GM12872 (cell line): ENCODE results near the gene GTPBP10.
A peak's percentile ranks its signal among the peaks of the same experiment; 100 is the strongest.

ENCODE experiments used
- CTCF ChIP-seq: IDR thresholded peaks from 3 replicates; pipeline ENCODE4 v1.5.1; 2011; ENCODE audit warnings: low read depth, mild to moderate bottlenecking, low read length, moderate library complexity; ENCODE audit not compliant: insufficient read depth

The GTPBP10 gene

DNA sequence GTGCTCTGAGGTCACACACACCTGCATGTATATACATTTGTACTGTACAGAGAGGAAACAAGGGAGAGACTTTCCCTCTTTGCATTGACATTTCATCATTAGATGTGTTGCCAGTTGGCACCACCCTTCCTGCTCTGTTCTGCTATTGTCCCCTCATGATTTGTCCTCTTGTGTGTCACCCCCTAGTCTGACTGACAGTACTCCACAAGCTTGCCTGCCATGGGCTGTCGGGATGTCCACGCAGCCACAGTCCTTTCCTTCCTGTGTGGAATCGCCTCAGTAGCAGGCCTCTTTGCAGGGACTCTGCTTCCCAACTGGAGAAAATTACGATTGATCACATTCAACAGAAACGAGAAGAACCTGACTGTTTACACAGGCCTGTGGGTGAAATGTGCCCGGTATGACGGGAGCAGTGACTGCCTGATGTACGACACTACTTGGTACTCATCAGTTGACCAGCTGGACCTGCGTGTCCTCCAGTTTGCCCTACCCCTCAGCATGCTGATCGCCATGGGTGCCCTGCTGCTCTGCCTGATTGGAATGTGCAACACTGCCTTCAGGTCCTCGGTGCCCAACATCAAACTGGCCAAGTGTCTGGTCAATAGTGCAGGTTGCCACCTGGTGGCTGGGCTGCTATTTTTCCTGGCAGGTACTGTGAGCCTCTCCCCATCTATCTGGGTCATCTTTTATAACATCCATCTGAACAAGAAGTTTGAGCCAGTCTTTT, 66.1 kb downstream of the GTPBP10 start:
- peak; percentile 51 for TF ChIP-seq CTCF

DNA sequence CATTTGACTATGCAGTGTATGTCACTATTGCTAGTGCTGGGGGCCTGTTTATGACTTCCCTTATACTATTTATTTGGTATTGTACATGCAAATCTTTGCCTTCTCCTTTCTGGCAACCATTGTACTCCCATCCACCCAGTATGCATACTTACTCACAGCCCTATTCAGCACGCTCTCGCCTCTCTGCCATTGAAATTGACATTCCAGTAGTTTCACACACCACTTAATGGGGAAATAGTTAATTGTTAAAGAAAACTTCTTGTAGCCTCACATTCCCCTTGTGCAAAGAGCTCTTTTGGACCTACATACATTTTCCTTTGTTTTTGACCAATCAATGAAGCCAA, 66.6 kb downstream of the GTPBP10 start:
- TF ChIP-seq CTCF = no peak

- no peak for TF ChIP-seq CTCF
Measured at GRCh38 chr7:90421651-90422050, 75.1 kb downstream of the GTPBP10 start.

GRCh38 chr7:90424720-90425119, 78.2 kb downstream of the GTPBP10 start:
- no peak for TF ChIP-seq CTCF

DNA sequence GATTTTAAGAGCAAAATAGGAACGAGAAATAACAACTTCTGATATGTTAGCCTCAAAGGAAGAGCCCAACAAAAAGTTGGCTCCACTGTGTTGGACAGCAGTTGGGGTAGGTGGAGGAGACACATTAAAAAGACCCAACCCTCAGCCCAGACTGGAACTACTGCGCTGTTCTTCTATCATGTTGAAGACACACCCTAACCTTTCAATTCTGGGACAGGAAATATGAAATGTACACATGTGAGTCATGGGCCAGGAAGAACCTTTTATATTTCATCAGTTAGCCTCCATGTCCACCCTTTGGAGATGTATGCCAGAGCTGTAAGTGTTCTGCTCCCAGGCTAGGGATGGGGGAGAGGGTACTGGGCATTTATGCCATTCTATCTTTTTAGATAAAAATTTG, 78.9 kb downstream of the GTPBP10 start:
- no peak for TF ChIP-seq CTCF

DNA sequence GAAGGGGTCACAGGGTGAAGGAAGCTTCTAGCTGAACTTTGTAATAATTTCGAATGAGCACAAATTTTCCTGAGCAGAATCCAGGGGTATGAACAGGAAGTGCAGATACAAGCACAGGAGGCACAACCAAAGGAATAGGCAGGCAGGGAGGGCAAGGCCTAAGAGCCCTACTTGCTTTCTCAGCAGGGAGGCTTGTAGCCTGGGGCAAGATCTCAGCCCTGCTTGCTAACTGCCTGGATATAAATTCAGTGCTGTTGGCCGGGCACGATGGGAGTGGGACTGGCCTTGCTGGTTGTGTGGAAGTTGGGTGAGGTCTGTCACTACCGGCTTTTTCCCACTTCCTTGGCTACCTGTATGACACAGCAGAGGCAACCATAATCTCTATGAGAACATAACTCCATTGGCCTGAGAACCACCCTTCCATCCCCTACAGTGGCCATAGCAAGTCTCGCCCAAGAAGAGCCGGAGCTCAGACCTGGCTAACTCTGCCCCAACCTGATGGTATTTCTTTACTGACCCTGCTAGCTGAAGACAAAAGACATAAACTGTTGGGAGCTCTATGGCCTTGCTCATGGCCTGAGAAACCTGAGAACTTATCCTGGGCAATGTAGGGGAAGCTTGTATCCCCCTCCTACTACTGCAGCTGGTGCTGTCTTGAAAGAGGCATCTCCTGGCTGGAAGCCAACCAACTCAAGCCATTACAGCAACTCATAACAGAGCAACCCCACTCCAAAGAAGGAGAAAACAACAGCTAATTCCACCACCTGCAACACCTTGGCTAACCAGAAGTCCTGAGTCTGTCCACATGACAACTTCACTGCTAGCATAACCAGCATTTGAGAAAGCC, 84.3 kb downstream of the GTPBP10 start:
- no peak for TF ChIP-seq CTCF

GRCh38 chr7:90432752-90433151, 86.2 kb downstream of the GTPBP10 start:
- TF ChIP-seq CTCF = no peak
